Ascending aorta (tissue), 2 donors: ENCODE data around the gene C1QTNF8. TPM values are rescaled to one million over a fixed set of nuclear protein-coding genes. Genes with fewer than 3 reads are reported as not detected.

ENCODE experiments used
- DNase-seq, 2 donors: peaks; one replicate each; pipeline ENCODE4 v3.0.0-alpha.2; 2019; ENCODE audit warnings: low spot score in 2 of 2
- H3K27ac ChIP-seq, 2 donors: fragments of 200-600 bp; sonication (generic); one replicate each; pipeline ENCODE4 v1.5.1; 2016 to 2017; ENCODE audit warnings: mild to moderate bottlenecking in 1 of 2
- H3K27me3 ChIP-seq: fragments of 200-600 bp; sonication (generic); one replicate; pipeline ENCODE4 v1.5.1; 2017
- H3K36me3 ChIP-seq, 2 donors: fragments of 200-600 bp; sonication (generic); one replicate each; pipeline ENCODE4 v1.5.1; 2016
- H3K4me1 ChIP-seq, 2 donors: fragments of 200-600 bp; sonication (generic); one replicate each; pipeline ENCODE4 v1.5.1; 2016 to 2017; ENCODE audit warnings: mild to moderate bottlenecking in 1 of 2
- H3K4me3 ChIP-seq, 2 donors: fragments of 200-600 bp; sonication (generic); one replicate each; pipeline ENCODE4 v1.5.1; 2016 to 2017; ENCODE audit warnings: mild to moderate bottlenecking in 1 of 2
- H3K9me3 ChIP-seq, 2 donors: fragments of 200-600 bp; sonication (generic); one replicate each; pipeline ENCODE4 v1.5.1; 2016
- CTCF ChIP-seq, 3 experiments: fragments of 200-600 bp in 2 of 3; fragments of 450-650 bp in 1 of 3; sonication (generic) in 2 of 3; IDR thresholded peaks; one replicate each; pipeline ENCODE4 v1.5.1; 2016 to 2019; ENCODE audit warnings: antibody characterized with exemption in 3 of 3, mild to moderate bottlenecking in 1 of 3, moderate library complexity in 1 of 3
- intact Hi-C: fragments of 100-400 bp; cut with DNase I; formaldehyde crosslinking; loops from one replicate; pipeline ENCODE4 v1.15.1; 2023
- total RNA-seq: library from RNA; depleted of rRNA; stranded (reverse); fragments of >200 nt; gene quantifications from one replicate; pipeline ENCODE4 v1.1.0, GENCODE V29; 2016

C1QTNF8 gene
- total RNA-seq, 1 donor from 2014 or later: not detected

GRCh38 chr16:1097800-1098199 lies 1.8 kb upstream of the C1QTNF8 start:
- no peak for TF ChIP-seq CTCF (IDR thresholded peaks at IDR 0.05)
- intact Hi-C loops: loop anchor here (1.0 to 10.0 kb wide), 4 partner anchors 19 to 383 kb away; partner anchors contain the start of genes LMF1 and METRN
- Histone ChIP-seq H3K4me3 (peak overlapping the region in 1 of 2 donors; percentile 46), H3K36me3 (no peaks in the 10 kb centered on the region), H3K27ac (peak overlapping the region; percentile 90 to 95), H3K27me3 (no peaks in the 10 kb centered on the region), H3K4me1 (peaks cover 31 to 39% of the 10 kb centered on the region in 2 donors), H3K9me3 (no peaks in the 10 kb centered on the region)
- DNase-seq: peak; percentile 89 to 97

GRCh38 chr16:1097156-1097555 lies 1.1 kb upstream of the C1QTNF8 start:
- no peak for TF ChIP-seq CTCF (IDR thresholded peaks at IDR 0.05)
- Histone ChIP-seq H3K27me3 (no peaks in the 10 kb centered on the region), H3K4me1 (peaks cover 31 to 39% of the 10 kb centered on the region in 2 donors), H3K9me3 (no peaks in the 10 kb centered on the region), H3K4me3 (peak overlapping the region in 1 of 2 donors; percentile 13), H3K27ac (peak overlapping the region; percentile 90 to 95), H3K36me3 (no peaks in the 10 kb centered on the region)
- intact Hi-C loops: loop anchor here (2.0 to 10.0 kb wide), 2 partner anchors 120 to 382 kb away; partner anchors contain the start of gene METRN
- DNase-seq: no peak

GRCh38 chr16:1095450-1096168 lies 435 bp downstream of the C1QTNF8 start:
- Histone ChIP-seq H3K27me3 (no peaks in the 10 kb centered on the region), H3K9me3 (no peaks in the 10 kb centered on the region), H3K4me3 (no peak overlapping the region), H3K36me3 (no peaks in the 10 kb centered on the region), H3K27ac (peak overlapping the region; percentile 90 to 95), H3K4me1 (peaks cover 36 to 46% of the 10 kb centered on the region in 2 donors)
- DNase-seq: no peak
- peak in 2 of 3 experiments; percentile 9 to 12 for TF ChIP-seq CTCF (IDR thresholded peaks at IDR 0.05)
- intact Hi-C loops: loop anchor here (1.0 to 10.0 kb wide), 3 partner anchors 86 to 381 kb away; partner anchors contain the start of gene METRN

GRCh38 chr16:1094601-1095449 lies 1.2 kb downstream of the C1QTNF8 start:
- intact Hi-C loops: loop anchor here (10.0 kb wide), 1 partner anchor 380 kb away; the partner anchor contains the start of gene METRN
- Histone ChIP-seq H3K9me3 (no peaks in the 10 kb centered on the region), H3K27me3 (no peaks in the 10 kb centered on the region), H3K4me3 (no peak overlapping the region), H3K4me1 (peaks cover 36 to 53% of the 10 kb centered on the region in 2 donors), H3K36me3 (no peaks in the 10 kb centered on the region), H3K27ac (peak overlapping the region; percentile 90 to 95)
- no peak for DNase-seq
- TF ChIP-seq CTCF (IDR thresholded peaks at IDR 0.05): no peak

GRCh38 chr16:1094124-1094479 lies 1.9 kb downstream of the C1QTNF8 start:
- H3K27me3 ChIP-seq: no peaks in the 10 kb centered on the region
- intact Hi-C loops: loop anchor here (10.0 kb wide), 1 partner anchor 379 kb away; the partner anchor contains the start of gene METRN

More at GRCh38 chr16:1094124-1094479, 1.9 kb downstream of the C1QTNF8 start:
- Histone ChIP-seq H3K27ac (peak overlapping the region; percentile 90 to 95), H3K4me3 (no peak overlapping the region), H3K9me3 (no peaks in the 10 kb centered on the region), H3K4me1 (peaks cover 39 to 59% of the 10 kb centered on the region in 2 donors), H3K36me3 (no peaks in the 10 kb centered on the region)
- DNase-seq: no peak
- no peak for TF ChIP-seq CTCF (IDR thresholded peaks at IDR 0.05)
